SU-DHL-6 (cell line): ENCODE results near the gene PDE4B.

Experiments used
- H2AFZ ChIP-seq: fragments of 200-600 bp; sonication (generic); 2 replicates; pipeline ENCODE4 v1.6.1; 2014; ENCODE audit warnings: low read depth, mild to moderate bottlenecking, moderate library complexity, mixed read lengths, antibody characterized with exemption, low read length; ENCODE audit not compliant: severe bottlenecking
- H3F3A ChIP-seq: fragments of 200-600 bp; shearing (Covaris generic); 2 replicates; pipeline ENCODE4 v1.6.0; 2016; ENCODE audit warnings: antibody characterized with exemption, mild to moderate bottlenecking; ENCODE audit not compliant: insufficient read depth
- H3K27ac ChIP-seq: fragments of 200-600 bp; sonication (generic); 2 replicates; pipeline ENCODE4 v1.5.1; 2016; ENCODE audit warnings: low read depth, mild to moderate bottlenecking, low read length, moderate library complexity, mixed read lengths
- H3K27me3 ChIP-seq: fragments of 200-600 bp; sonication (generic), shearing (Covaris generic); 2 replicates; pipeline ENCODE4 v1.6.0; 2014; ENCODE audit warnings: mild to moderate bottlenecking, low read length
- H3K36me3 ChIP-seq: fragments of 200-600 bp; sonication (generic); 2 replicates; pipeline ENCODE4 v1.6.1; 2014; ENCODE audit warnings: mild to moderate bottlenecking, low read length, mixed read lengths
- H3K4me2 ChIP-seq: fragments of 300-600, 200-600 bp; shearing (Covaris generic), sonication (generic); 2 replicates; pipeline ENCODE4 v1.6.0; 2014; ENCODE audit warnings: low read length, low read depth, mild to moderate bottlenecking; ENCODE audit not compliant: poor library complexity, severe bottlenecking
- H3K4me3 ChIP-seq: fragments of 200-600 bp; sonication (generic); 2 replicates; pipeline ENCODE4 v1.5.1; 2014; ENCODE audit warnings: antibody characterized with exemption, low read length, mild to moderate bottlenecking, mixed read lengths; ENCODE audit not compliant: insufficient read depth, poor library complexity, severe bottlenecking
- H3K79me2 ChIP-seq: fragments of 200-600 bp; sonication (generic); 2 replicates; pipeline ENCODE4 v1.6.1; 2014; ENCODE audit warnings: mild to moderate bottlenecking, low read length, moderate library complexity; ENCODE audit not compliant: insufficient read depth
- H3K9ac ChIP-seq: fragments of 200-600 bp; sonication (generic); 2 replicates; pipeline ENCODE4 v1.7.0; 2014; ENCODE audit warnings: mild to moderate bottlenecking, low read length
- H3K9me2 ChIP-seq: fragments of 200-600 bp; sonication (generic); replicated peaks from 2 replicates; pipeline ENCODE4 v1.6.1; 2014; ENCODE audit warnings: low read length; ENCODE audit not compliant: insufficient read depth
- H3K9me3 ChIP-seq: fragments of 200-600 bp; sonication (generic); 2 replicates; pipeline ENCODE4 v1.6.1; 2014; ENCODE audit warnings: low read length, mixed read lengths; ENCODE audit not compliant: insufficient read depth
- H4K20me1 ChIP-seq: fragments of 200-600 bp; sonication (generic); 2 replicates; pipeline ENCODE4 v1.6.1; 2014; ENCODE audit warnings: low read depth, mild to moderate bottlenecking, antibody characterized with exemption, low read length, moderate library complexity, mixed read lengths
- CTCF ChIP-seq: fragments of 200-600 bp; sonication (generic); IDR thresholded peaks from one replicate; pipeline ENCODE4 v1.5.1; 2017; ENCODE audit warnings: antibody characterized with exemption, mild to moderate bottlenecking, low read length, moderate library complexity; ENCODE audit not compliant: insufficient read depth, poor library complexity, severe bottlenecking
- EZH2phosphoT487 ChIP-seq: fragments of 200-600 bp; sonication (generic), shearing (Covaris generic); conservative IDR thresholded peaks from 2 replicates; pipeline ENCODE4 v1.6.1; 2018; ENCODE audit warnings: mild to moderate bottlenecking, antibody characterized with exemption, low read length, moderate library complexity, mixed read lengths

PDE4B gene

GRCh38 chr1:66078412-66078811 lies 285.7 kb downstream of the PDE4B start:
- no peak overlapping the region for H3K4me2 ChIP-seq
- H4K20me1 ChIP-seq = no peaks in the 10 kb centered on the region
- H3F3A ChIP-seq = no peaks in the 10 kb centered on the region
- H3K4me3 ChIP-seq = no peak overlapping the region
- no peak overlapping the region for H3K9ac ChIP-seq
- no peak overlapping the region for H3K27ac ChIP-seq
- no peak overlapping the region for H2AFZ ChIP-seq
- no peaks in the 10 kb centered on the region for H3K27me3 ChIP-seq
- H3K36me3 ChIP-seq = no peaks in the 10 kb centered on the region
- no peaks in the 10 kb centered on the region for H3K9me3 ChIP-seq
- TF ChIP-seq EZH2phosphoT487 (no peak), CTCF (no peak)
- H3K9me2 ChIP-seq = no peaks in the 10 kb centered on the region
- H3K79me2 ChIP-seq = no peaks in the 10 kb centered on the region

DNA sequence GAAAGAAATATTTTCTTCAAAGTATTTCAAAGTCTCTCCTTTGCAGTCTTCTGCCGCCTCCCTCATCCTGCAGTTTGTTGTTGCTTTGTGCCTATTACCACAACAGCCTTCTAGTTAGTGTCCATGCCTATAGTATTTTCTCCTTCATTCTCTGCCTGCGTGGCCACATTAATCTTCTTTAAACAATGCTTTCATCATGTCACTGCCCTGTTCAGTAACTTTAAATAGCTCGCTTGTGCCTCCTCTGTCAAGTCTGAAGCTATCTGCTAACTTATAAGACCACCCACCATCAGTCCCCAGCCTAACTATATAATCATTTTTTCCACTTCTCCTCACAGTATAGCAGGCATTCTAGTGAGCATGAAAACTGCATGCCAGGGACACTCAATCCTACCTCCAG lies 290.3 kb downstream of the PDE4B start:
- H3K36me3 ChIP-seq = no peaks in the 10 kb centered on the region
- no peak overlapping the region for H3K4me3 ChIP-seq
- no peak overlapping the region for H3K4me2 ChIP-seq
- no peak overlapping the region for H2AFZ ChIP-seq
- no peaks in the 10 kb centered on the region for H4K20me1 ChIP-seq
- no peaks in the 10 kb centered on the region for H3K9me3 ChIP-seq
- H3K9me2 ChIP-seq = no peaks in the 10 kb centered on the region
- TF ChIP-seq CTCF (no peak), EZH2phosphoT487 (no peak)
- H3K79me2 ChIP-seq = no peaks in the 10 kb centered on the region
- H3F3A ChIP-seq = no peaks in the 10 kb centered on the region
- H3K9ac ChIP-seq = no peak overlapping the region
- no peak overlapping the region for H3K27ac ChIP-seq
- no peaks in the 10 kb centered on the region for H3K27me3 ChIP-seq

- H3K27me3 ChIP-seq = no peaks in the 10 kb centered on the region
- no peak overlapping the region for H3K9ac ChIP-seq
- H3K4me3 ChIP-seq = no peak overlapping the region
- no peak for TF ChIP-seq CTCF
- TF ChIP-seq EZH2phosphoT487 = no peak
- no peaks in the 10 kb centered on the region for H4K20me1 ChIP-seq
- H3K79me2 ChIP-seq = no peaks in the 10 kb centered on the region
- no peak overlapping the region for H2AFZ ChIP-seq
- H3F3A ChIP-seq = no peaks in the 10 kb centered on the region
- no peaks in the 10 kb centered on the region for H3K9me3 ChIP-seq
- no peak overlapping the region for H3K4me2 ChIP-seq
- H3K36me3 ChIP-seq = no peaks in the 10 kb centered on the region
- H3K27ac ChIP-seq = no peak overlapping the region
- no peaks in the 10 kb centered on the region for H3K9me2 ChIP-seq
Observed at GRCh38 chr1:66084442-66084841, 291.7 kb downstream of the PDE4B start.

DNA sequence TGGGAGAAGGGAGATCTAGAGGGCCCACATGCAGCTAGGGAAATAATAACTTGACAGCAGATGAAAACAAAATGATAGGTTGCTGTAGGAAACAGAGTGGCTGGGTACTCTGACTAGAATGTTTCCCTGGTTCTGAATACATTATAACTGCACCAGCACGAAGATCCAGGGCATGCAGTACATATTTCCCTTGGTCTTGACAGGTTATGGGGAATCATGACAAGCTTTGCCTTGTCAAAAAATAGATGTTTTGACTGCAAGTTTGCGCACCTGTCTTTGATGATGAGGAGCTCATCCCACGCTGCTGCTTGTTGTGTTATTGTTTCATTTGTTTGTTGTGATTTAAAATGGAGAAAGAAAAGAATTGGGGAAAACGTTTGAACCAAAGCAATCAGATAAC lies 292.9 kb downstream of the PDE4B start:
- Histone ChIP-seq H2AFZ (no peak overlapping the region), H3K36me3 (no peaks in the 10 kb centered on the region), H3K9me3 (no peaks in the 10 kb centered on the region), H4K20me1 (no peaks in the 10 kb centered on the region), H3K79me2 (no peaks in the 10 kb centered on the region), H3K27ac (no peak overlapping the region), H3K9ac (no peak overlapping the region), H3K4me3 (no peak overlapping the region), H3K9me2 (no peaks in the 10 kb centered on the region), H3F3A (no peaks in the 10 kb centered on the region), H3K4me2 (no peak overlapping the region), H3K27me3 (no peaks in the 10 kb centered on the region)
- TF ChIP-seq EZH2phosphoT487 = no peak
